ENCODE measurements around the gene LAPTM4A. TPM values are rescaled to one million over a fixed set of nuclear protein-coding genes. Genes with fewer than 3 reads are reported as not detected.

LAPTM4A gene
- total and polyA plus RNA-seq, 2 of the 4 experiments (the other 2 are of a cell fraction): 97.7 to 401 TPM

DNA sequence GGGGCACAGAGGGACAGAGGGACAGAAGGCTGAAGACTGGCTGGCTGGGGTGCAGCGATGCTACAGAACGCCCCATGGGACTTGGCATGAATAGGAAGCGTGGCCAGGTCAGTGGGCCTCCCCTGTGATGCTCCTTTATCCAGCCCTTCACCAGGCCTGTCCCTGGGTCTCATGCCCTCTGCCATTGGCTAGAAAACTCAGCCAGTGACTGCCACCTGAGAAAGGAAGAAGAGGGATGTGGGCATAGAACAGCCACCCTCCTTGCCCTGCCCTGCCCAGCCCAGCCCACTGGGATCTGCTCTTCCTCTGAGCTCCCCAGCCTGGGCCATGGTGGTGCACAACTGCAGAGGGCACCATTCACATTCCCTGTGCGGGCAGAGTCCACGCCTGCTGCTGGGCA, 10.5 kb upstream of the LAPTM4A start (continued):
- TF ChIP-seq NFE2L2 (IDR thresholded peaks at IDR 0.05; ENCODE audit: low read depth, low read length): no peak

DNA sequence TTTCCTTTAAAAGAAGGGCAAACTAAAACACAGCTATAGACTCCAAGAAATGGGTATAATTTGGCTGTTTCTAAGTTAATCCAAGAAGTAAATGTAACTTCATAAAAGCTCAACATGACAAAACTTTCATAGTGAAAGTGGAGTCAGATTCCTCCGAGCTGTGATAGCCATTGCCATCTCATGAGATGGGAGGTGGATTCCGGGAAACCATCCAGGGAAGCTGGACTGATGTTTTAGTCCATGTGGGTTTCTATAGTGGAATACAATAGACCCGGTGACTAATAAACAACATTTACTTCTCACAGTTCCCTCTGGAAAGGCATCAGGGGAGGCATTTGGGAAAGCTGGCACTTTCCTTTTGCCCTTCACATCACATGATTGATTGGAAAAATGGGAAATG, 10.0 kb upstream of the LAPTM4A start:
- Histone ChIP-seq H2AK5ac (ENCODE audit: low read depth, low read length) (peak overlapping the region; percentile 87), H2BK15ac (ENCODE audit: low read depth, low read length) (peak overlapping the region; percentile 27; the same call in 2 of the 3 replicates), H4K91ac (ENCODE audit: insufficient read depth, low read depth, low read length) (peak overlapping the region; percentile 85; the same call in 1 of the 2 replicates), H2BK120ac (ENCODE audit: low read depth, low read length) (peak overlapping the region; percentile 75), H2BK5ac (ENCODE audit: low read depth, low read length, poor library complexity, severe bottlenecking) (peak overlapping the region; percentile 86), H3K27ac (ENCODE audit: insufficient read depth, low read length) (peak overlapping the region; percentile 86; the same call in 1 of the 2 replicates), H3K9me3 (ENCODE audit: control insufficient read depth, insufficient read depth, low read length) (no peaks in the 10 kb centered on the region; the same call in 1 of the 2 replicates), H3K36me3 (ENCODE audit: control insufficient read depth, insufficient read depth, low read length) (no peaks in the 10 kb centered on the region), H3K4me2 (ENCODE audit: low read depth, low read length) (peak overlapping the region; percentile 16), H3K56ac (ENCODE audit: extremely low read depth, insufficient read depth, low read length) (no peak overlapping the region), H3K27me3 (ENCODE audit: control insufficient read depth, insufficient read depth, low read length) (no peaks in the 10 kb centered on the region), H4K20me1 (ENCODE audit: insufficient read depth, low read length) (peaks cover 4% of the 10 kb centered on the region), H2AFZ (replicated peaks; ENCODE audit: low read length, poor library complexity) (peak overlapping the region; percentile 38), H3K79me1 (ENCODE audit: low read depth in 1 of 2, low read length in 2 of 2) (peaks cover 0 to 8% of the 10 kb centered on the region in 2 experiments; a peak in 2 of 4 replicates), H4K8ac (ENCODE audit: low read depth in 2 of 2, low read length in 2 of 2) (peak overlapping the region; percentile 3 to 56; a peak in 2 of 4 replicates), H3K4me1 (ENCODE audit: control insufficient read depth, insufficient read depth, low read length) (peaks cover 19% of the 10 kb centered on the region), H3K4me3 (ENCODE audit: insufficient read depth, low read depth, low read length) (no peak overlapping the region), H2AK9ac (replicated peaks; ENCODE audit: low read depth, low read length, poor library complexity) (no peak overlapping the region), H3K9me1 (ENCODE audit: insufficient read depth, low read length) (peaks cover 14% of the 10 kb centered on the region), H4K5ac (ENCODE audit: low read depth, low read length) (peak overlapping the region; percentile 84), H3K4ac (ENCODE audit: low read depth, low read length) (peak overlapping the region; percentile 76), H3K23ac (ENCODE audit: low read depth, low read length) (peak overlapping the region; percentile 23; the same call in 1 of the 2 replicates), H2BK20ac (ENCODE audit: low read depth, low read length) (peak overlapping the region; percentile 52), H3K18ac (ENCODE audit: low read depth, low read length) (peak overlapping the region; percentile 89), H3K9ac (ENCODE audit: low read depth, low read length) (no peak overlapping the region), H3K14ac (replicated peaks; ENCODE audit: low read depth, low read length) (peak overlapping the region; percentile 77; the same call in 1 of the 2 replicates)
- CTCF ChIA-PET: interaction anchor here (0.9 to 1.9 kb wide), 2 partner anchors 9 to 46 kb away, joined by 3 to 9 read pairs; partner anchors contain the start of gene LAPTM4A
- no TSS peak for BruUV-seq (replicated peaks)
- intact Hi-C loops (cut with micrococcal nuclease) (no loop called here), dilution Hi-C loops (cut with HindIII; ENCODE audit: low sequenced_read_pairs, unreplicated experiment) (no loop called here), in situ Hi-C loops (cut with MboI; ENCODE audit: low sequenced_read_pairs) (no loop called here)
- peak; percentile 81 for DNase-seq
- POLR2A ChIA-PET (ENCODE audit: unreplicated experiment): interaction anchor here (3.4 kb wide), 1 partner anchor 10 kb away, joined by 18 read pairs; the partner anchor contains the start of gene LAPTM4A
- no peak for ATAC-seq (ENCODE audit: low read depth)
- TF ChIP-seq CHD1 (IDR thresholded peaks at IDR 0.05; ENCODE audit: low read depth, low read length) (no peak), RFX5 (IDR thresholded peaks at IDR 0.05; ENCODE audit: low read depth, low read length) (no peak), MAZ (IDR thresholded peaks at IDR 0.05; ENCODE audit: borderline replicate concordance, low read depth, low read length) (no peak), RAD21 (IDR thresholded peaks at IDR 0.05; ENCODE audit: low read length) (no peak), FOS (IDR thresholded peaks at IDR 0.05; ENCODE audit: low read depth, low read length) (no peak), MAFK (IDR thresholded peaks at IDR 0.05; ENCODE audit: low read depth, low read length) (no peak), MXI1 (IDR thresholded peaks at IDR 0.05; ENCODE audit: borderline replicate concordance, low read depth, low read length) (no peak), NFE2L2 (IDR thresholded peaks at IDR 0.05; ENCODE audit: low read depth, low read length) (no peak), POLR2A (IDR thresholded peaks at IDR 0.05; ENCODE audit: low read depth, low read length) (no peak), CEBPB (IDR thresholded peaks at IDR 0.05; ENCODE audit: low read depth, low read length) (no peak), USF2 (IDR thresholded peaks at IDR 0.05; ENCODE audit: low read depth, low read length) (no peak), CTCF (conservative IDR thresholded peaks at IDR 0.05; ENCODE audit: low read depth, low read length) (no peak), SMC3 (IDR thresholded peaks at IDR 0.05; ENCODE audit: low read depth, low read length) (no peak)
- TF ChIP-seq, protein P1, sequence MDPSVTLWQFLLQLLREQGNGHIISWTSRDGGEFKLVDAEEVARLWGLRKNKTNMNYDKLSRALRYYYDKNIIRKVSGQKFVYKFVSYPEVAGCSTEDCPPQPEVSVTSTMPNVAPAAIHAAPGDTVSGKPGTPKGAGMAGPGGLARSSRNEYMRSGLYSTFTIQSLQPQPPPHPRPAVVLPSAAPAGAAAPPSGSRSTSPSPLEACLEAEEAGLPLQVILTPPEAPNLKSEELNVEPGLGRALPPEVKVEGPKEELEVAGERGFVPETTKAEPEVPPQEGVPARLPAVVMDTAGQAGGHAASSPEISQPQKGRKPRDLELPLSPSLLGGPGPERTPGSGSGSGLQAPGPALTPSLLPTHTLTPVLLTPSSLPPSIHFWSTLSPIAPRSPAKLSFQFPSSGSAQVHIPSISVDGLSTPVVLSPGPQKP (IDR thresholded peaks at IDR 0.05; ENCODE audit: borderline replicate concordance, low read depth, low read length): no peak
- WGBS, 2 experiments (ENCODE audit: extremely low coverage in 2 of 2, insufficient read length in 1 of 2): no CpG with 5 or more reads among the region's 3 CpGs
